ENCODE results near the gene ZNF280A.

GRCh38 chr22:22554587-22555284 lies 34.7 kb upstream of the ZNF280A start:
- no peak for TF ChIP-seq EZH2 (IDR thresholded peaks at IDR 0.05)
- TF ChIP-seq POLR2AphosphoS5 (IDR thresholded peaks at IDR 0.05; ENCODE audit: borderline replicate concordance, low read depth, low read length) = no peak

All from SK-N-MC (cell line).